GF-D8 (cell line): ENCODE data around the gene HTD2.
A peak's percentile ranks its signal among the peaks of the same experiment; 100 is the strongest.

Experiments
- DNase-seq: peaks from one replicate; lab custom pipeline; 2025; lab: John Stamatoyannopoulos, UW

Gene HTD2

GRCh38 chr3:58358808-58359207 is 52.5 kb downstream of the HTD2 start:
- no peak for DNase-seq

DNA sequence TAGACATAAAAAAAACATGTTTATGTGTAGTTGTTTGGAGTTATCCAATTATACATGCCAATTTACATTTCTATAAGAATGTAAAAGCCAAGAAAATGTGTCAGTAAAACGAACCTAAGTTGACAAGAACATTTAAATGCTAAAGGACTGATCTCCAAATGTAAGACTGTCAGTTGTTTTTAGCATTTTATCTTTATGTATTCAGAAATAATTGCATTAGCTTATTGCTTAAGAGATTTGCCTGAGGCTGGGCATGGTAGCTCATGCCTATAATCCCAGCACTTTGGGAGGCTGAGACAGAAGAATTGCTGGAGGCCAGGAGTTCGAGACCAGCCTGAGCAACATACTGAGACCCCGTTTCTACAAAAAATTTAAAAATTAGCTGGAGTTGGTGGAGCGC is 53.3 kb downstream of the HTD2 start:
- no peak for DNase-seq

DNA sequence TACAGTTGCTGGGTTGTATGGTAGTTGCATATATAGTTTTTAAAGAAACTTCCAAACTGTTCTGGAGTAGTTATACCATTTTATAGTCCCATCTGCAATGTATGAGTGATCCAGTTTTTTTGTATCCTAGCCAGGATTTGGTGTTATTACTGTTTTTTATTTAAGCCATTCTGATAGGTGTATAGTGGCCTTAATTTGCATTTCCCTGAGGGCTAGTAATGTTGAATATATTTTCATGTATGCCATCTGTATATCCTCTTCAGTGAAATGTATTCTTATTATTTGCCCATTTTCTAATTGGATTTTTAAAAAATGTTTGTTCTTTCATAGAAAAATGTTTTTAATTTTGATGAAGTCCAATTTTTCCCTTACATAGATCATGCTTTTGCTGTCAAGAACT is 55.5 kb downstream of the HTD2 start:
- no peak for DNase-seq

- DNase-seq: peak; percentile 33
Measured at GRCh38 chr3:58366699-58367098, 60.4 kb downstream of the HTD2 start.

- DNase-seq: no peak
Measured at GRCh38 chr3:58369038-58369437, 62.7 kb downstream of the HTD2 start.
